ENCODE results near the gene MILR1.
"Not testable (repeated sequence)": the region's sequence is repeated elsewhere in the genome, so short reads cannot be mapped to it uniquely, and the experiment has no call there.

MILR1 gene

DNA sequence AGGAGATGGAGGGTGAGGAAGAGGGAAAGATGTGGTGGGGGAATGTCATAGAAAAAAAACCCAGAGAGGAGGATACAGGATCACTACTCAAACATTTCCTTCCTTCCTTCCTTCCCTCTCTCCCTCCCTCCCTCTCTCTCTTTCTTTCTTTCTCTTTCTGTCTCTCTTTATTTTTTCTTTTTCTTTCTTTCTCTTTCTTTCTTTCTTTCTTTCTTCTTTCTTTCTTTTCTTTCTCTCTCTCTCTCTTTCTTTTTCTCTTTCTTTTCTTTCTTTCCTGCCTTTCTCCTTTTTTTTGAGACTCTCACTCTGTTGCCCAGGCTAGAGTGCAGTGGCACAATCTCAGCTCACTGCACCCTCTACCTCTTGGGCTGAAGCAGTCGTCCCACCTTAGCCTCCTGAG, 17.9 kb downstream of the MILR1 start:
- in situ Hi-C loops (cut with MboI; ENCODE audit: low sequenced_read_pairs): not testable (repeated sequence)

DNA sequence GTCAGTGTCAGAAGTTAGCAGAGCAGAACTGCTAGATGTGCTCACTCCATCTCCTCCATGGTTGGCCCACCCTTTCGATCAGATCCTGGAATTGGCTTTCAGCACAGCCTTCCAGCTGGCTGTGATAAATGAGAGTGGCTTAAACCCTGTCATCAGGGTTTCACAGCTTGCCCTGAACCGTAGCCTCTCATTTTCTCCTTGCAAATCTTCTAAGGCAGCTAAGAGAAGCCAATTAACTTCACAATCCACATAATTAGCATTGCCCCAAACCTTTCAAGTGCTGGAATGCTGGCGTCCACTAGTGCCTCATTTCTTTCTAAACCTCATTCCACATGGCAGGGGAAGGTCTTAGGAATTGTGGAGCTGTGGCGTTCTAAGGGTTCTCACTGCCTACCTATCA, 21.7 kb downstream of the MILR1 start:
- in situ Hi-C loops (cut with MboI; ENCODE audit: low sequenced_read_pairs): no loop called here

DNA sequence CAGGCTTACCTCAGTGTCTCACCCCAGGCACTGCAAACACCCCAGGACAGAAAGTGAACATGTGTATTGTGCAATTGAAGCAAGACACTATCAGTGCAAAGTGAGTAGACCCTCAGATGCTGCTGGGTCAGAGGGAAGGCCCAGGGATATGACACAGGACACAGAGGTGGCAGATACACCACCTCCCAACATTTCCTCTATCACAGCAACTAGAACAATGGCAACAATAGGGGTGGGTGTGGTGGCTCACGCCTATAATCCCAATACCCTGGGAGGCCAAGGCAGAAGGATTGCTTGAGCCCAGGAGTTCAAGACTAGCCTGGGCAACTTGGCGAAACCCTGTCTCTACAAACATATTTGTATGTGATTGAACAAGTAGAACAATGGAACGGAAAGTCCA, 22.5 kb downstream of the MILR1 start:
- in situ Hi-C loops (cut with MboI; ENCODE audit: low sequenced_read_pairs): no loop called here

DNA sequence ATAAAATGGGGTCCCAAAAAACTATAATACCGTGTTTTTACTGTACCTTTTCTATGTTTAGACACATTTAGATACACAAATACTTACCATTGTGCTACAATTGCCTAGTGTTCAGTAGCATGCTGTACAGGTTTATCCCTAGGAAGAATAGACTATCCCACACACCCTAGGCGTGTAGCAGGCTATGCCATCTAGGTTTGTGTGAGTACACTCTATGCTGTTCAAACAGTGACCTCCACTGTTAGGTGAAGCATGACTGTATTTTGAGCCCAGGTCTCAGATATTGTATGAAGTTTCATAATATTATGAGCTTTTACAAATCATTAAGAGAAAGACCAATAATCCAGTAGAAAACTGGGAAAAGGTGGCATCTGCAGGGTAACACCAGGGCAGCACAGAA, 23.6 kb downstream of the MILR1 start:
- in situ Hi-C loops (cut with MboI; ENCODE audit: low sequenced_read_pairs): no loop called here

DNA sequence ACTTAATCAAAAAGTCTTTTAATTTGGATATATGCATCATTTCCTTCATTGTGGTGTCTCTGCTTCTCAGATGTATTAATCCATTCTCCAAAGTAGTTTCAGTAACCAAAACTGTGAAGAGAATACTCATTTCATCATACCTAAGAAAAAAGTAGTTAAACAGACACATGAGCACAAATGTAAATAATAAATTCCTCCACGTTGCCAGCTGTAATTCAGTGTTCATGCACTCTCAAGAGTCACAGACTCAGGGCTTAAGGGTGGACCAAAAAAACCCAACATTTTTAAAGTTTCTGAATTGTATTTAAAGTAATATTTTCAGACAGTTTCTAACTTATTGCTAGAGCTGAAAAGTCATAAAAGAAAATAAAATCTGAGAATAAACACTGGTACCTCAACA, 28.9 kb downstream of the MILR1 start:
- in situ Hi-C loops (cut with MboI; ENCODE audit: low sequenced_read_pairs): no loop called here

DNA sequence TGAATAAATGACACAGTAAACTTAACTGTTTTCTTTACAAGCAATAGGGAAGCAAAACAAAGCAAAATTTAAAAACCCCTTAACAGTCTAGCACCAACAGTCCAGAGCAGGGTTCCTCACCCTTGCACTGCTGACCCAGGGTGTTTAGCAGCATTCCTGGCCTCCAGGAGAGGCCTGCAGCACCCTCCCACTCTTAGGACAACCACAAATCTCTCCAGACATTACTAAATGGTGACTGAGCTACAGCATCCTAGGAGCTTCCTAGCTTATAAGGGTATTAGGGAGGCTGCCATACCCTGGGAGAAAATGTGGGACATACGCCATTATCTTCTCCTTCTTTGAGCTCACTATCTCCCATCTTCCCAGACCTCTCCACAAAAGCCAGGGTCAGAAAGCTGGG, 32.0 kb downstream of the MILR1 start:
- in situ Hi-C loops (cut with MboI; ENCODE audit: low sequenced_read_pairs): no loop called here

DNA sequence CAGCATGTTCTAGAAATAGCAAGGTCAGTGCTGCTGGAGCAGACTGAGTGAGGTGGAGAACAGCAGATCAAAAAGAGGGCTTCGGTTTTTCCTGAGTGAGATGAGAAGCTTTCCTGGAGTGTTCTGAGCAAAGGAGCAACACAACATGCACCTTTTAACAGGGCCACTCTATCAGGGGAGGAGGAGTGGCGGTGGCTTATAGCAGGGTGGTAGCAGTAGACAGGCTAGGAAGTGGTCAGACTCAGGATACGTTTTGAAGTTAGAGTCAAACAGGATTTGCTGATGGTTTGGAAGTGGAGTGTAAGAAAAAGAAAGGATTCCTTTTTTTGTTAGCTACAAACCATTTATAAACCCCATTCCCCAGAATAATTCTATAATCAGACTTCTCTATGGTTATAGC, 35.5 kb downstream of the MILR1 start:
- in situ Hi-C loops (cut with MboI; ENCODE audit: low sequenced_read_pairs): no loop called here

DNA sequence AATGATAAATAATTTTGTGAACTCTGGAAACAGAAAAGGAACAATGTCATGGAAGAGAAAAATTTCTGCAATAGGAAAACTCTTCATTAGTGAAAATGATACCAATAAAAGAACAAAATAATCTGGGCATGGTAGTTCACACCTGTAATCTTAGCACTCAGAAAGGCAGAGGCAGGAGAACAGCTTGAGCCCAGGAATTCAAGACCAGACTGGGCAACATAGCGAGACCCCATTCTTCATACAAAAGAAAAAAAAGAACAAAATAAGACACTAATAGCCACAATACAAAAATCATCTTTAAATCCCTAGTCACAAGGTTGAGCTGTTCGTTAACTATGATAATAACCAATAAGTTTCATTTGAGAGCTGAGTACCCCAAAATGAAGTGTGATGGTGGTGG, 39.4 kb downstream of the MILR1 start:
- in situ Hi-C loops (cut with MboI; ENCODE audit: low sequenced_read_pairs): no loop called here

DNA sequence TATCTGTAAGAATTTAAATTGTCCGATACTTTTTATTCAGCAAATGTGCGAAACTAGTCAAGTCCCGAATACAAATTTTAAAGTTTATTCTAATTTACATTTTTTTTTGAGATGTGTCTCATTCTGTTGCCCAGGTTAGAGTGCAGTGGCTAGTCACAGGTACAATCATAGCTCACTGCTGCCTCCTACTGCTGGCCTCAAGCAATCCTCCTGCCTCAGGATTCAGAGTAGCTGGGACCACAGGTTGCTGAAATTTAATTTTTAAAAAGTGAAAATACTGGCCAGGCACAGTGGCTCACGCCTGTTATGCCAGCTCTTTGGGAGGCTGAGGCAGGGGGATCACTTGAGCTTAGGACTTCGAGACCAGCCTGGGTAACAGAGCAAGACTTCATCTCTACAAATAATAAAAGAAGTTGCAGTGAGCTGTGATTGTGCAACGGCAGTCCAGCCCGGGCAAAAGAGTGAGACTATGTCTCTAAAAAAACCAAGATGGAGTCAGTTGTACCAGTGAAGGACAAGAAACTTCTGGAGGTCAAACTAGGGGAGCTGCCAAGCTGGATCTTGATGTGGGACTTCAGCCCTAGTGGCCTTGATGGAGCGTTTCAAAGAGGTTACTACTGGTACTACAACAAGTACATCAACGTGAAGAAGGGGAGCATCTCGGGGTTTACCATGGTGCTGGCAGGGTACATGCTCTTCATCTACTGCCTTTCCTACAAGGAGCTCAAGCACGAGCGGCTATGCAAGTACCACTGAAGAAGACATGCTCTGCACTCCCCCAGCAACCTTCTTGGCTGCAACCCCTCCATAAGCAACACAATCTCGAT, 42.3 kb downstream of the MILR1 start:
- in situ Hi-C loops (cut with MboI; ENCODE audit: low sequenced_read_pairs): no loop called here

DNA sequence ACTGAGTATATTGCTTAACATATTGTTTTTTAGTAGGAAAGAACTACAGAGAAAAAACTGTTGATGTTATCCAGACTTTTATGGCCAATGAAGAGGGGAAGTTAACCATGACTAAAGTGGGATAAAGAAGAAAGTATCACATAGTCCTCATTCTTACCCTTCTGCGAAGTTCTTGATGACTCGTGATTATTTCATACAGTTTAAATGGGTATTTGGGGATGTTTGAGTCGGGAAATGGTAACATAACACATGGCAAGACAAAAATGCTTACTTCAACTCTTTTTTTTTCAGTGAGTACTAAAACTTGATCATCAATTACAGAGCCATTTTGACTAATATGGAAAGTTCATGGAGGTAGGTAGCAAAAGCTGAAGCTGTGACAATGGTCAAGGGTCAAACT, 43.1 kb downstream of the MILR1 start:
- in situ Hi-C loops (cut with MboI; ENCODE audit: low sequenced_read_pairs): no loop called here

DNA sequence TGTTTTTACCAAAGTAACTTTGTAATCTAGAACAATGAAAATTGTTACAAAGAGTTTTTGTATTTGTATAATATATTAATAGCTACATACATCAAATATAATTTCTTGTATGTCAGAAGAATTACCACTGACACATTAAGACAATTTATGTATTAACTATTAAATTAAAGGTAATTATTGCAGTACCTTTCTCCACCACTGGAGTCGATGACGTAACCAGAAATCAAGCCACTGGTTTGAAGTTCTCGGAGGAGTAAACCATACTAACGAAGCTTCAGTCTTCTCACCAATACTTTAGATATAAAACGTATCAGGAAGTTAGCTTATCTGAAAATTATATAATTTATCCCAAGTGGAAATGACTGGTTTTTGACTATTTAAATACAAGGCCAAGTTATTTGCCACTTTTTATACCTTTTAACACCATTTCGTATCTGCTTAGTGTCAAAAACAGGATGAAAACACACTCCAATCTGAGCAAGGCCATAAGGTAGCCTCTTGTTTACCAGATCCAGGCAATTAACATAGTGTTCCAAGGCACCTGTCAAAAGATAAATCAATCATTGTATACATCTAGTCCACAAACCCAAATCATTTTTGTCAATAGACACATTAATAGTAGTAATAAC, 43.7 kb downstream of the MILR1 start:
- in situ Hi-C loops (cut with MboI; ENCODE audit: low sequenced_read_pairs): no loop called here

DNA sequence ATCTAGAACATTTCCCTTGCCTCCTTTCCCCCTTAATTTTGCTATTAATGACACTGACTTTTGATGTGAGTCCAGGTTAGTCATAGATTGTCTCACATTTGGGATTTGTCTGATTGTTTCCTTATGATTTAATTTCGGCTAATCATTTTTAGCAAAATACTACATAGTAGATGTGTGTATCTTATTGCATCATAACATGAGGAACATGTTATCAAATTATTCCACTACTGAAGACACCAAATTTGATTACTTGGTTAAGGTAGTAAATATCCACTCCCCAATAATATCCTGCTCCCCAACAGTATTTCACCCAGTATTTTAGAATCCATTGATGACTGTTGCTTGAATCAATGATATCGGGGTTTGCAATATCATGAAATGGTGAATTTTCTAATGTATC, 45.2 kb downstream of the MILR1 start:
- in situ Hi-C loops (cut with MboI; ENCODE audit: low sequenced_read_pairs): no loop called here

DNA sequence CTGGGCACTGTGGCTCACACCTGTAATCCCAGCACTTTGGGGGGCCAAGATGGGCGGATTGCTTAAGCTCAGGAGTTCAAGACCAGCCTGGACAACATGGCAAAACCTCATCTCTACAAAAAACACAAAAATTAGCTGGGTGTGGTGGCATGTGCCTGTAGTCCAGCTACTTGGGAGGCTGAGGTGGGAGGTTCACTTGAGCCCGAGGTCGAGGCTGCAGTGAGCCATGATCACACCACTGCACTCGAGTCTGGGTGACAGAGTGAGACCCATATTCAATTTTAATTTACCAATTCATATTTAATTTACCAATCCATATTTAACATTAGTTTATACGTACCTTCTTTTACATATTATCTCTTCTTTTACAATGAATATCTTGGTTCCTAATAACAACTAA, 46.4 kb downstream of the MILR1 start:
- in situ Hi-C loops (cut with MboI; ENCODE audit: low sequenced_read_pairs): not testable (repeated sequence)

DNA sequence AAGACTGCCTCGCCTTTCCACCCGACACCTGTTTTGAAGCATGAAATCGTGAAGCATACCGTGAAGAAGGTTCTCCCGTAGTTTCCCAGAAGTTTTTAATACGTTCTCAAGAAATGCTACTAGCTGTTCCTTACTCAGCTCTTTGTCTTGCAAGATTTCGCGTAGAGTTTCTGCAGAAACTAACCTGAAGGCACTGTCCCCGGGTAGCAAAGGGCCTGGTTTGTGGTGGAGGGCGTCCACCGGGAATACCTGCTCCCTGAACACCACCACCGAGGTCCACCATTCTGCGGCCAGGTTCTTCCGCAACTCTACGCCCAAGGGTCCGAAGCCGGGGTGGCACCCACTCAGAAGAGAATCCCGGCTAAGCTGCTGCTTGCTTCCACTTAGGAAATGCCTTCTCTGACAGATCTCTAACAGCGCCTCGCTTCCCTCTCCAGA, 47.5 kb downstream of the MILR1 start:
- in situ Hi-C loops (cut with MboI; ENCODE audit: low sequenced_read_pairs): no loop called here

DNA sequence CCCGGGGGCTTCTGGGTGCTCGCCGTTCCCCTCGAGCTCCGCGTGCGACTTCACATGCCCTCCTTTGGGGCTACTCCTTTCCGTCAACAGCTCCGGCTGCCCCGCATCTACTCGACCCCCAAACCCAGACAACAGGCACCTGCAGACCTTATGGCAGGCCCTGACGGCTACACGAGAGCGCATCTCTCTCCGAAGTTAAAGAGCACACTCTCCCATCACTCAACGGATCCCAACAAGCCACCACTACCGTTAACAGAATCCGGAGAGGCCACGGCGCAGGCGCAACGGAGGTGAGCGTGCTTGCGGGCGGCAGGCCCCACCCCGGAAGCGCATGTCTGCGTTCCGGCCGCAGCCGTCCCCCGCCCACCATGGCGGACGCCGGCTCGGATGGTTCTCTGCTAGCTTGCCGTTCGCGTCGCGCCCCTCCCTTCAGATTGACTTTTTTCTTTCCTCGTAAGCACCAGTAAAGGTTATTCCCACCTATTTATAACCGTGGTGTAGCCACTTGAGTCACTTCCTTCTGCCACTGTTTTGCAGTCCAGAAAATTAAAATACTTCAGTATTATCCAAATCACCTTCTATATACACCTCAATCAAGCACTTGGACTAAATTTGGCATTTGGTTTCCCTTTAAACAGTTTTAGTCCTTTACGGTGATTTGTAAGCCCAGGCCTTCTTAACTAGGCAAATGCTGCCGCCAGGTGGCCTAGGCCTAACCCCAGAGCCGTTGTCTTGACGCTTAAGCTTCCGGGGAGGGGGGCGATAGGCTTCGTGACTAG, 48.1 kb downstream of the MILR1 start, which contains the start of gene POLG2:
Gene POLG2, minus strand, starts transcription at position 269 of the 779 bp plus-strand sequence. Its CDS starts 86 bp downstream, at position 183.
- in situ Hi-C loops (cut with MboI; ENCODE audit: low sequenced_read_pairs): no loop called here

DNA sequence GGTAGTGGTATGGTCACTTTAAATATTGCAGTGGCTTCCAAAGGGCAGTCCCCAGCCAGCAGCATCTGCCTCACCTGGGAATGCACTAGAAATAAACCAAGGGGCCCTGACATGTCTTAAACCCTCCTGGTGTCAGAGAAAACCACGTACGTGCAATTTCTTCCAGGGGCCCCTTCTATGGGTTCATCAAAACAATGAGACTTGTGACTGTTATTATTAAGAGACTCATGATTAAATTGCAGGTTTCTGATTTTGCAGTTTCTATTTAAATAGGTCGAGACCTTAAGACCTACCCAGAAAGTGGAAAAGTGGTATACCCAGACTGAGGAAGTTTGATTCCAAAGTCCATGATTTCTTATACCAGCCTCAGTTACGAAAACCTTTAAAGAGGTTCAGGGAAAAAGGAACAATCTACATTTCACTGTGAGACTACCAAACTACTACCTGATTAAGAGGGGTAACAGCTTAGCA, 48.7 kb downstream of the MILR1 start:
- in situ Hi-C loops (cut with MboI; ENCODE audit: low sequenced_read_pairs): no loop called here

DNA sequence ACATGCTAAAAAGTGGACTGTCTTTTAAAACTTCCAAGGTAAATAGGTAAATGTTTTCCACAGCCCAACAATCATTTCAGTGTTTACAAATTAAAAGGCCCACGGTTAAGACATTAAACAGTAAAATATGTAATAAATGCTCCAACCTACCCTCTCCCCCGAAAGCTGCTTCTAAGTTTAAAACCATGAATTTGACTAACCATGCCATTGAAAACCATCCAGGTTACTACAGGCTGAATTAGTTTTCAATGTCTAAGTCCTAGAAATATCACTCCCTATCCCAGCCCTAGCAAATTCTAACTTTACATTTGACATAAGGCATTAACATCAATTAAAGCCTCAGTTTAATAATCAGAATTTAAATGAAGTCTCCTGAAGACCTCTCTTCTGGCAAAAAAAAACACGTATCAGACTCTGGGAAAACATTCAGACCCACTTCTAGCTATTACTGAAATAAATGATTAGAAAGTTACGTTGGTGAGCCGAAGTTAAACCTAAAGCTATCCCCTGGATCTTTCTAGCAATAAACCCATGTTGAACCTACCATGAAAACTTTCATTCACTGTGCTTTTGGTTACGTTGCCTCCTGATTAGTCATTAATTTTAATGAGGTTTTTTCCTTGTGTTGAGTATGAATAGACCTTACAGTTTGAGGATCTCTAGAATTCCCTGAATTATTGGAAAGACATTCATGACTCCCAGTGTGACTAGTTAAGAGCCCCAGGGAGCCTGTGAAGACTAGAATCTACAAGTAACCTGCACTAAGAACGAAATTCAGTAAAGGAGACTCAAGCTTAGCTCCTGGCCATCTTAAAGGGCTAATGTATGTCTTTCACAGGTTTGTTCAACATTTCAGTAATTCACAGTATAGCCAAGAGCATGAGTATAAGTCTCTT, 49.6 kb downstream of the MILR1 start:
- in situ Hi-C loops (cut with MboI; ENCODE audit: low sequenced_read_pairs): no loop called here

DNA sequence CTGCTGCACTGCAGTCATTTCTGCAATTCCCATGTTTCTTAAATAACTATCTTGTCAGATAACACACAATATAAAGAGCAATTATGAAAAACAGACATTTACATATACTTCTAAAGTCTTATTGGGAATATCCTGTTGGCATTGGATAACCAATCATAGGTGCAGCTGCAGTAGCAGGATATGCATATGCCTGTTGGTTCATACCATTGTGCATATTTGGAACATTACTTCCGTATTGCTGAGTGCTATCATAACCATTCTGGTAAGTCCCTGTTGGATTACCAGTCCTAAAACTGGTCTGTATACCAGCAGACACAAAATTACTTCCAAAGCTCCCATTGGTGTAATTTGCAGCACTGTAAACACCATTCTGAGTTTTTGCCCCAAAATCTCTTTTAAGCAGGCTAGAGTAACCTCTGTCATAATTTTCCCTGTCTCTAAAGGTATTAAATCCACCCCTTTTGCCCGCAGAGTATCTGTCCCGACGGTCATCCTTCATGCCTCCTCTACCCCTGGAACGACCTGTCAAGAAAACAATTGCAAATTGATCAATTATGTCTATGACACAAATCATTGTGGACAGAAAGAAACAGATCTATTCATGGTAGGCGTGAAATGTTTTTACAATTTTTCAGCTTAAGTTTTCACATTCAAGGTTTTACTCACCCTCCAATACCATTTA, 51.0 kb downstream of the MILR1 start:
- in situ Hi-C loops (cut with MboI; ENCODE audit: low sequenced_read_pairs): no loop called here

DNA sequence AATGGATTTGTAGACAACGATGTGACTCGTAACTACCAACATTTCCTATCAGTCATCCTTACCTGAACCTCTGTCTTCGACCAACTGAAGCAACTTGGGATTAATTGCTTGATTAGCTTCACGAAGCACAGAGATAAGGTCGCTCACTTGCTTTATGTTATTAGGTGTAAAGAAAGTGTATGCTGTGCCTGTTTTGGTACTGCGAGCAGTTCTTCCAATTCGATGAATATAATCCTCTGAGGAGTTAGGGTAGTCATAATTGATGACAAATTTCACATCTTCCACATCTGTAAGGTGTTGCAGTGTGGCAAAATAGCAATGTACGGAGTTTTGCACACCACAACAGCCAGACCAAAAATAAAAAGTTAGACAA, 51.6 kb downstream of the MILR1 start:
- in situ Hi-C loops (cut with MboI; ENCODE audit: low sequenced_read_pairs): no loop called here
